ENCODE data around the gene TRIP13. TPM values are rescaled to one million over a fixed set of nuclear protein-coding genes. Genes with fewer than 3 reads are reported as not detected.
A peak's percentile ranks its signal among the peaks of the same experiment; 100 is the strongest.

The TRIP13 gene
- total RNA-seq, 2 experiments from 2014 or later = 0.47 to 0.66 TPM

GRCh38 chr5:891117-891836 is 1.4 kb upstream of the TRIP13 start:
- Mint-ChIP-seq H3K4me1 (ENCODE audit: low read depth) (peaks cover 30% of the 10 kb centered on the region), H3K9me3 (no peaks in the 10 kb centered on the region), H3K4me3 (peak overlapping the region; percentile 92), H3K27me3 (no peaks in the 10 kb centered on the region), H3K36me3 (ENCODE audit: low read depth) (peaks cover 47% of the 10 kb centered on the region), H3K27ac (peak overlapping the region; percentile 90)
- DNase-seq (no peak), ATAC-seq (ENCODE audit: poor library complexity) (no peak)
- H3K4me3 ChIP-seq (ENCODE audit: low read length) = peak overlapping the region; percentile 95
- H3K27ac ChIP-seq (ENCODE audit: low read depth in 1 of 2, low read length in 2 of 2) = peak overlapping the region in 1 of 2 donors; percentile 48
- intact Hi-C loops (cut with DNase I, micrococcal nuclease) = loop anchor here in 1 of 2 experiments (5.0 to 10.0 kb wide), 5 partner anchors 109 to 911 kb away; partner anchors contain the start of genes EXOC3, NDUFS6 and ZDHHC11B
- peaks cover 30% of the 10 kb centered on the region for H3K4me1 ChIP-seq (ENCODE audit: insufficient read depth, low read length)
- no peaks in the 10 kb centered on the region for H3K27me3 ChIP-seq (ENCODE audit: control insufficient read depth in 1 of 2, insufficient read depth in 2 of 2, low read length in 2 of 2)
- H3K9me3 ChIP-seq (ENCODE audit: control insufficient read depth in 1 of 2, insufficient read depth in 1 of 2, low read length in 2 of 2) = no peaks in the 10 kb centered on the region
- no peak for TF ChIP-seq CTCF (IDR thresholded peaks at IDR 0.05)
- peaks cover 51% of the 10 kb centered on the region for H3K36me3 ChIP-seq (ENCODE audit: insufficient read depth, low read length)
- POLR2A ChIA-PET = interaction anchor here (1.3 kb wide), 1 partner anchor 198 kb away, joined by 3 read pairs; the partner anchor contains the start of gene TPPP
- CTCF ChIA-PET = no interaction called here

GRCh38 chr5:891837-892393 is 769 bp upstream of the TRIP13 start:
- no peaks in the 10 kb centered on the region for H3K9me3 ChIP-seq (ENCODE audit: control insufficient read depth in 1 of 2, insufficient read depth in 1 of 2, low read length in 2 of 2)
- H3K27me3 Mint-ChIP-seq = no peaks in the 10 kb centered on the region
- peaks cover 30% of the 10 kb centered on the region for H3K4me1 Mint-ChIP-seq (ENCODE audit: low read depth)
- peak overlapping the region; percentile 92 for H3K4me3 Mint-ChIP-seq
- H3K27ac Mint-ChIP-seq = peak overlapping the region; percentile 90
- CTCF ChIA-PET = interaction anchor here (1.2 kb wide), 1 partner anchor 11 kb away, joined by 6 read pairs; no protein-coding TSS in a partner anchor
- H3K27ac ChIP-seq (ENCODE audit: low read depth in 1 of 2, low read length in 2 of 2) = peak overlapping the region; percentile 48 to 67
- POLR2A ChIA-PET = interaction anchor here (1.0 to 1.3 kb wide), 6 partner anchors 9 to 452 kb away, joined by 3 to 4 read pairs (median 3); partner anchors contain the start of gene TPPP
- H3K9me3 Mint-ChIP-seq = no peaks in the 10 kb centered on the region
- peaks cover 30% of the 10 kb centered on the region for H3K4me1 ChIP-seq (ENCODE audit: insufficient read depth, low read length)
- peaks cover 44% of the 10 kb centered on the region for H3K36me3 ChIP-seq (ENCODE audit: insufficient read depth, low read length)
- DNase-seq (peak in 4 of 14 experiments; percentile 5 to 29 (median 14)), ATAC-seq (ENCODE audit: poor library complexity) (peak; percentile 4)
- H3K4me3 ChIP-seq (ENCODE audit: low read length) = peak overlapping the region; percentile 95
- H3K27me3 ChIP-seq (ENCODE audit: control insufficient read depth in 1 of 2, insufficient read depth in 2 of 2, low read length in 2 of 2) = no peaks in the 10 kb centered on the region
- H3K36me3 Mint-ChIP-seq (ENCODE audit: low read depth) = peaks cover 40% of the 10 kb centered on the region
- intact Hi-C loops (cut with DNase I, micrococcal nuclease) = loop anchor here in 1 of 2 experiments (2.0 to 10.0 kb wide), 6 partner anchors 110 to 910 kb away; partner anchors contain the start of genes CEP72, EXOC3, NDUFS6 and ZDHHC11B
- TF ChIP-seq CTCF (IDR thresholded peaks at IDR 0.05) = no peak

DNA sequence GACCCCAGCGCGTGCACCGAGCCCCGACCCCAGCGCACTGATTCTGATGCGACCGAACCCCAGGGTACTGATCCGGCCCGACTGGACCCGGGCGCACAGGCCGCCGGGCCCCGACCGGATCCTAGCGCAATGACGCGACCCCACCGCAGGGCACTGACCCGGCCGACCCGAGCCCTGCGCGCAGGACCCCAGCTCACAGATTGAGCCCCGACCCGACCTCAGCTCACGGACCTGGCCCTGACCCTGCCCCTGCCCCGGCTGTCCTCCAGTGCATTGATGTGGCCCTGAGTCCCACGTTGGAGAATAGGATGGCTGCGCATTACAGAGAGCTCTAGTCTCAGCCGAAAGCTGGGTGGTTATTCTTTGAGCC is 438 bp downstream of the TRIP13 start:
- Mint-ChIP-seq H3K27ac (no peak overlapping the region), H3K36me3 (ENCODE audit: low read depth) (peaks cover 28% of the 10 kb centered on the region)

More for the DNA sequence above, 438 bp downstream of the TRIP13 start:
- ChIA-PET POLR2A (interaction anchor here (0.6 to 1.3 kb wide), 8 partner anchors 10 to 494 kb away, joined by 3 to 5 read pairs (median 3); partner anchors contain the start of gene TPPP), CTCF (interaction anchor here (1.2 kb wide), 1 partner anchor 10 kb away, joined by 6 read pairs; no protein-coding TSS in a partner anchor)
- no peak overlapping the region for H3K27ac ChIP-seq (ENCODE audit: low read depth in 1 of 2, low read length in 2 of 2)
- TF ChIP-seq CTCF (IDR thresholded peaks at IDR 0.05) = no peak
- H3K4me1 Mint-ChIP-seq (ENCODE audit: low read depth) = peaks cover 22% of the 10 kb centered on the region
- H3K36me3 ChIP-seq (ENCODE audit: insufficient read depth, low read length) = peaks cover 32% of the 10 kb centered on the region
- H3K27me3 ChIP-seq (ENCODE audit: control insufficient read depth in 1 of 2, insufficient read depth in 2 of 2, low read length in 2 of 2) = no peaks in the 10 kb centered on the region
- ATAC-seq (ENCODE audit: poor library complexity) = no peak
- peaks cover 30% of the 10 kb centered on the region for H3K4me1 ChIP-seq (ENCODE audit: insufficient read depth, low read length)
- no peak for DNase-seq
- peak overlapping the region; percentile 76 for H3K4me3 Mint-ChIP-seq
- H3K9me3 ChIP-seq (ENCODE audit: control insufficient read depth in 1 of 2, insufficient read depth in 1 of 2, low read length in 2 of 2) = no peaks in the 10 kb centered on the region
- intact Hi-C loops (cut with DNase I, micrococcal nuclease) = loop anchor here in 1 of 2 experiments (2.0 to 10.0 kb wide), 6 partner anchors 111 to 909 kb away; partner anchors contain the start of genes CEP72, EXOC3, NDUFS6 and ZDHHC11B
- H3K9me3 Mint-ChIP-seq = no peaks in the 10 kb centered on the region
- H3K27me3 Mint-ChIP-seq = no peaks in the 10 kb centered on the region
- H3K4me3 ChIP-seq (ENCODE audit: low read length) = peak overlapping the region; percentile 52
